IgD-negative memory B cell (primary cell): ENCODE data around the gene KDM5B. TPM values are rescaled to one million over a fixed set of nuclear protein-coding genes. Genes with fewer than 3 reads are reported as not detected.

Experiments used
- H3K27ac Mint-ChIP-seq, 3 donors: one replicate each; pipeline ENCODE4 v1.8.0; 2020 to 2022; ENCODE audit warnings: mild to moderate bottlenecking in 3 of 3, mixed read lengths in 3 of 3, moderate library complexity in 1 of 3
- H3K27me3 Mint-ChIP-seq: one replicate; pipeline ENCODE4 v1.8.0; 2021; ENCODE audit warnings: mixed read lengths
- H3K36me3 Mint-ChIP-seq: one replicate; pipeline ENCODE4 v1.8.0; 2020; ENCODE audit warnings: mild to moderate bottlenecking, mixed read lengths
- H3K4me1 Mint-ChIP-seq, 3 donors: one replicate each; pipeline ENCODE4 v1.8.0; 2020 to 2022; ENCODE audit warnings: mixed read lengths in 3 of 3, mild to moderate bottlenecking in 1 of 3
- H3K4me3 Mint-ChIP-seq, 4 donors: one replicate each; pipeline ENCODE4 v1.8.0; 2020 to 2022; ENCODE audit warnings: mild to moderate bottlenecking in 4 of 4, mixed read lengths in 4 of 4, moderate library complexity in 3 of 4
- H3K9me3 Mint-ChIP-seq, 3 donors: one replicate each; pipeline ENCODE4 v1.8.0; 2020 to 2021; ENCODE audit warnings: mixed read lengths in 3 of 3, mild to moderate bottlenecking in 1 of 3
- polyA plus RNA-seq: library from polyadenylated mRNA; unstranded; fragments of 300-500 nt; fragmentation: Illumina TruSeq; gene quantifications from one replicate; pipeline ENCODE4 v1.2.3, GENCODE V29; 2021

Gene KDM5B
- polyA plus RNA-seq, 1 donor from 2014 or later, result 16.5 TPM

- peaks cover 28% of the 10 kb centered on the region for H3K27me3 Mint-ChIP-seq
- no peak overlapping the region for H3K27ac Mint-ChIP-seq
- no peaks in the 10 kb centered on the region for H3K4me1 Mint-ChIP-seq
Observed at GRCh38 chr1:202702088-202702487, 106.1 kb downstream of the KDM5B start.

GRCh38 chr1:202701200-202701599, 107.0 kb downstream of the KDM5B start:
- no peak overlapping the region for H3K27ac Mint-ChIP-seq
- no peak overlapping the region for H3K4me3 Mint-ChIP-seq
- H3K9me3 Mint-ChIP-seq, result no peaks in the 10 kb centered on the region
- no peaks in the 10 kb centered on the region for H3K4me1 Mint-ChIP-seq
- peaks cover 1% of the 10 kb centered on the region for H3K36me3 Mint-ChIP-seq
- peaks cover 26% of the 10 kb centered on the region for H3K27me3 Mint-ChIP-seq

More at GRCh38 chr1:202702088-202702487, 106.1 kb downstream of the KDM5B start:
- no peak overlapping the region for H3K4me3 Mint-ChIP-seq
- no peaks in the 10 kb centered on the region for H3K9me3 Mint-ChIP-seq
- H3K36me3 Mint-ChIP-seq, result peaks cover 1% of the 10 kb centered on the region

GRCh38 chr1:202700061-202700460, 108.2 kb downstream of the KDM5B start:
- Mint-ChIP-seq H3K36me3 (peaks cover 1% of the 10 kb centered on the region), H3K4me1 (no peaks in the 10 kb centered on the region), H3K27me3 (peaks cover 25% of the 10 kb centered on the region), H3K27ac (no peak overlapping the region), H3K9me3 (no peaks in the 10 kb centered on the region), H3K4me3 (no peak overlapping the region)

GRCh38 chr1:202698276-202698675, 109.9 kb downstream of the KDM5B start:
- Mint-ChIP-seq H3K4me3 (no peak overlapping the region), H3K27me3 (peaks cover 16% of the 10 kb centered on the region), H3K27ac (no peak overlapping the region), H3K36me3 (peaks cover 1% of the 10 kb centered on the region), H3K4me1 (no peaks in the 10 kb centered on the region), H3K9me3 (no peaks in the 10 kb centered on the region)

- Mint-ChIP-seq H3K27me3 (peaks cover 18% of the 10 kb centered on the region), H3K36me3 (no peaks in the 10 kb centered on the region), H3K27ac (no peak overlapping the region), H3K4me3 (no peak overlapping the region), H3K4me1 (no peaks in the 10 kb centered on the region), H3K9me3 (no peaks in the 10 kb centered on the region)
Observed at GRCh38 chr1:202697038-202697437, 111.2 kb downstream of the KDM5B start.

GRCh38 chr1:202694314-202694713, 113.9 kb downstream of the KDM5B start:
- no peak overlapping the region for H3K4me3 Mint-ChIP-seq
- H3K4me1 Mint-ChIP-seq, result no peaks in the 10 kb centered on the region
- no peaks in the 10 kb centered on the region for H3K36me3 Mint-ChIP-seq
- peaks cover 21% of the 10 kb centered on the region for H3K27me3 Mint-ChIP-seq
- peaks cover 0 to 3% (median 0%) of the 10 kb centered on the region in 3 donors for H3K9me3 Mint-ChIP-seq
- no peak overlapping the region for H3K27ac Mint-ChIP-seq

- H3K4me3 Mint-ChIP-seq, result no peak overlapping the region
- no peak overlapping the region for H3K27ac Mint-ChIP-seq
- peaks cover 28% of the 10 kb centered on the region for H3K27me3 Mint-ChIP-seq
Observed at GRCh38 chr1:202692959-202693555, 115.2 kb downstream of the KDM5B start.

GRCh38 chr1:202691816-202692215, 116.4 kb downstream of the KDM5B start:
- Mint-ChIP-seq H3K4me1 (no peaks in the 10 kb centered on the region), H3K4me3 (no peak overlapping the region), H3K9me3 (peaks cover 0 to 6% (median 0%) of the 10 kb centered on the region in 3 donors), H3K27me3 (peaks cover 30% of the 10 kb centered on the region), H3K36me3 (no peaks in the 10 kb centered on the region), H3K27ac (no peak overlapping the region)

More at GRCh38 chr1:202692959-202693555, 115.2 kb downstream of the KDM5B start:
- Mint-ChIP-seq H3K9me3 (peaks cover 0 to 6% (median 0%) of the 10 kb centered on the region in 3 donors), H3K4me1 (no peaks in the 10 kb centered on the region), H3K36me3 (no peaks in the 10 kb centered on the region)

- Mint-ChIP-seq H3K4me1 (no peaks in the 10 kb centered on the region), H3K9me3 (peaks cover 0 to 6% (median 0%) of the 10 kb centered on the region in 3 donors), H3K36me3 (no peaks in the 10 kb centered on the region), H3K4me3 (no peak overlapping the region), H3K27ac (no peak overlapping the region), H3K27me3 (peaks cover 25% of the 10 kb centered on the region)
Observed at GRCh38 chr1:202689493-202690342, 118.5 kb downstream of the KDM5B start.

GRCh38 chr1:202689082-202689481, 119.1 kb downstream of the KDM5B start:
- H3K4me3 Mint-ChIP-seq, result no peak overlapping the region
- no peaks in the 10 kb centered on the region for H3K36me3 Mint-ChIP-seq
- peaks cover 0 to 6% (median 0%) of the 10 kb centered on the region in 3 donors for H3K9me3 Mint-ChIP-seq
- H3K27ac Mint-ChIP-seq, result no peak overlapping the region
- peaks cover 26% of the 10 kb centered on the region for H3K27me3 Mint-ChIP-seq
- no peaks in the 10 kb centered on the region for H3K4me1 Mint-ChIP-seq

- peaks cover 27% of the 10 kb centered on the region for H3K27me3 Mint-ChIP-seq
- H3K27ac Mint-ChIP-seq, result no peak overlapping the region
- no peaks in the 10 kb centered on the region for H3K36me3 Mint-ChIP-seq
- peaks cover 0 to 6% (median 0%) of the 10 kb centered on the region in 3 donors for H3K9me3 Mint-ChIP-seq
- no peak overlapping the region for H3K4me3 Mint-ChIP-seq
- H3K4me1 Mint-ChIP-seq, result no peaks in the 10 kb centered on the region
Observed at GRCh38 chr1:202688401-202688800, 119.8 kb downstream of the KDM5B start.

GRCh38 chr1:202687798-202688197, 120.4 kb downstream of the KDM5B start:
- Mint-ChIP-seq H3K4me3 (no peak overlapping the region), H3K27me3 (peaks cover 23% of the 10 kb centered on the region), H3K9me3 (peaks cover 0 to 6% (median 0%) of the 10 kb centered on the region in 3 donors), H3K36me3 (no peaks in the 10 kb centered on the region), H3K27ac (no peak overlapping the region), H3K4me1 (no peaks in the 10 kb centered on the region)

GRCh38 chr1:202687370-202687769, 120.9 kb downstream of the KDM5B start:
- H3K36me3 Mint-ChIP-seq, result no peaks in the 10 kb centered on the region
- H3K27ac Mint-ChIP-seq, result no peak overlapping the region
- H3K9me3 Mint-ChIP-seq, result peaks cover 0 to 6% (median 0%) of the 10 kb centered on the region in 3 donors
- no peak overlapping the region for H3K4me3 Mint-ChIP-seq
- peaks cover 24% of the 10 kb centered on the region for H3K27me3 Mint-ChIP-seq
- H3K4me1 Mint-ChIP-seq, result no peaks in the 10 kb centered on the region

GRCh38 chr1:202685641-202686040, 122.6 kb downstream of the KDM5B start:
- Mint-ChIP-seq H3K27ac (no peak overlapping the region), H3K4me1 (no peaks in the 10 kb centered on the region), H3K4me3 (no peak overlapping the region), H3K36me3 (no peaks in the 10 kb centered on the region), H3K9me3 (peaks cover 0 to 6% (median 0%) of the 10 kb centered on the region in 3 donors), H3K27me3 (peaks cover 33% of the 10 kb centered on the region)

GRCh38 chr1:202684716-202685115, 123.5 kb downstream of the KDM5B start:
- Mint-ChIP-seq H3K4me1 (no peaks in the 10 kb centered on the region), H3K27ac (no peak overlapping the region), H3K27me3 (peaks cover 32% of the 10 kb centered on the region), H3K9me3 (peaks cover 0 to 6% (median 0%) of the 10 kb centered on the region in 3 donors), H3K4me3 (no peak overlapping the region), H3K36me3 (no peaks in the 10 kb centered on the region)
